Lung (tissue), 13 donors: ENCODE data around the gene NFE2L1. TPM values are rescaled to one million over a fixed set of nuclear protein-coding genes. Genes with fewer than 3 reads are reported as not detected.

Experiments used
- ATAC-seq: fragments of 200-7000 bp; cut with Tn5 transposase; one replicate; pipeline ENCODE4 v1.9.1; 2020; ENCODE audit warnings: moderate number of reproducible peaks; ENCODE audit not compliant: insufficient read depth, low FRiP score
- DNase-seq, 3 donors: peaks; one replicate each; pipeline ENCODE4 v3.0.0-alpha.2; 2013 to 2017
- H3K27ac ChIP-seq, 2 donors: one replicate each; pipeline ENCODE4 v1.5.1; 2013; ENCODE audit warnings: mild to moderate bottlenecking in 2 of 2, moderate library complexity in 2 of 2, control low read depth in 1 of 2, inconsistent platforms in 1 of 2, low read depth in 1 of 2, low read length in 1 of 2
- H3K27me3 ChIP-seq, 3 donors: one replicate each; pipeline ENCODE4 v1.5.1; 2013; ENCODE audit warnings: low read length in 2 of 3; ENCODE audit not compliant: control insufficient read depth in 3 of 3, insufficient read depth in 3 of 3
- H3K36me3 ChIP-seq, 4 donors: one replicate each; pipeline ENCODE4 v1.5.1; 2013; ENCODE audit warnings: low read length in 4 of 4, mild to moderate bottlenecking in 1 of 4, moderate library complexity in 1 of 4; ENCODE audit not compliant: control insufficient read depth in 4 of 4, insufficient read depth in 4 of 4
- H3K4me1 ChIP-seq, 5 donors: one replicate each; pipeline ENCODE4 v1.5.1; 2013; ENCODE audit warnings: low read length in 5 of 5, mild to moderate bottlenecking in 2 of 5, moderate library complexity in 1 of 5; ENCODE audit not compliant: control insufficient read depth in 5 of 5, insufficient read depth in 5 of 5
- H3K4me3 ChIP-seq: one replicate; pipeline ENCODE4 v1.5.1; 2013; ENCODE audit warnings: mild to moderate bottlenecking, control low read depth, moderate library complexity
- H3K9ac ChIP-seq, 2 donors: one replicate each; pipeline ENCODE4 v1.5.1; 2013; ENCODE audit warnings: low read length in 2 of 2, control low read depth in 1 of 2; ENCODE audit not compliant: insufficient read depth in 1 of 2
- H3K9me3 ChIP-seq, 4 donors: one replicate each; pipeline ENCODE4 v1.5.1; 2013; ENCODE audit warnings: low read length in 3 of 4, mild to moderate bottlenecking in 1 of 4, moderate library complexity in 1 of 4; ENCODE audit not compliant: control insufficient read depth in 4 of 4, insufficient read depth in 3 of 4
- WGBS, 2 donors: extraction: QIAGEN DNeasy Blood & Tissue Kit; methylation state at CpG; one replicate each; pipeline ENCODE4 v1.1.7; 2013; 5-methylcytosine and 5-hydroxymethylcytosine counted together
- polyA plus RNA-seq, 2 donors: library from polyadenylated mRNA; stranded (reverse); fragments of 200-250 nt; gene quantifications; one replicate each; pipeline ENCODE4 v1.2.1, GENCODE V29; 2013
- small RNA-seq: library from RNA; depleted of rRNA; stranded (forward); fragments of <200 nt; gene quantifications from one replicate; pipeline ENCODE3, GENCODE V24; 2014; ENCODE audit warnings: low replicate concordance
- total RNA-seq, 2 donors: library from RNA; depleted of rRNA in 1 of 2; stranded (reverse); fragments of >200 nt in 1 of 2; gene quantifications; one replicate each; pipeline ENCODE4 v1.2.1, GENCODE V29; 2014 to 2021
- TF ChIP-seq, protein P1 (sequence below): IDR thresholded peaks from 2 replicates; pipeline ENCODE4 v1.5.1; 2012; ENCODE audit warnings: mild to moderate bottlenecking; ENCODE audit errors: control extremely low read depth, extremely low read depth
- donor health status: control.
- donor health status: control.
- donor health status: Bipolar disorder and iron deficiency.
- donor health status: healthy.
- donor health status: DM: yes; HTN: yes; CAD: no.

NFE2L1 gene
- total and polyA plus RNA-seq, 4 donors, result 68.8 to 135 (median 87.1) TPM

DNA sequence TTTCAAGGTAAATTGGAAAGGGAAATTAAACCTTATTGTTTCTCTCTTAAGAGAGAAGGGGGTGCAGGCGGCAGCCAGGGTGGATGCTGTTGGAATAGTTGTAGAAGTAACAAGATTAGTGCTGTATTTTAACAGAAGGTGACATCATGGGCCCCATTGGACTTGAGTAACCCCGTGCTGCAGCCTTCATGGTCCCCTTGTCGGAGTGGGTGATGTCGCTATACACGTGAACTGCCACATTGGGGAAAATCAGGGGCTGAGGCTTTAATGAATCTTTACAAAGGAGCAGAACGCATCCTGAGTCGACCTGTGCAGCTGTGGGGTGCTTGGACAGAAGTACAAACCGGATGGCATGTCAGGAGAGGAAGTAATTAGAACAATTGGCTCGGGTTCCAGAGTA, 62.6 kb downstream of the NFE2L1 start:
- H3K9me3 ChIP-seq, result no peaks in the 10 kb centered on the region
- H3K27ac ChIP-seq, result no peak overlapping the region
- no peak overlapping the region for H3K4me3 ChIP-seq
- H3K36me3 ChIP-seq, result peaks cover 3 to 14% (median 6%) of the 10 kb centered on the region in 4 donors
- peaks cover 0 to 8% (median 4%) of the 10 kb centered on the region in 5 donors for H3K4me1 ChIP-seq
- no peak overlapping the region for H3K9ac ChIP-seq
- DNase-seq (no peak), ATAC-seq (no peak)
- no peaks in the 10 kb centered on the region for H3K27me3 ChIP-seq
- 71 to 73% methylated on average over 9 of the region's 9 CpGs for WGBS, 2 donors
- TF ChIP-seq, protein P1, sequence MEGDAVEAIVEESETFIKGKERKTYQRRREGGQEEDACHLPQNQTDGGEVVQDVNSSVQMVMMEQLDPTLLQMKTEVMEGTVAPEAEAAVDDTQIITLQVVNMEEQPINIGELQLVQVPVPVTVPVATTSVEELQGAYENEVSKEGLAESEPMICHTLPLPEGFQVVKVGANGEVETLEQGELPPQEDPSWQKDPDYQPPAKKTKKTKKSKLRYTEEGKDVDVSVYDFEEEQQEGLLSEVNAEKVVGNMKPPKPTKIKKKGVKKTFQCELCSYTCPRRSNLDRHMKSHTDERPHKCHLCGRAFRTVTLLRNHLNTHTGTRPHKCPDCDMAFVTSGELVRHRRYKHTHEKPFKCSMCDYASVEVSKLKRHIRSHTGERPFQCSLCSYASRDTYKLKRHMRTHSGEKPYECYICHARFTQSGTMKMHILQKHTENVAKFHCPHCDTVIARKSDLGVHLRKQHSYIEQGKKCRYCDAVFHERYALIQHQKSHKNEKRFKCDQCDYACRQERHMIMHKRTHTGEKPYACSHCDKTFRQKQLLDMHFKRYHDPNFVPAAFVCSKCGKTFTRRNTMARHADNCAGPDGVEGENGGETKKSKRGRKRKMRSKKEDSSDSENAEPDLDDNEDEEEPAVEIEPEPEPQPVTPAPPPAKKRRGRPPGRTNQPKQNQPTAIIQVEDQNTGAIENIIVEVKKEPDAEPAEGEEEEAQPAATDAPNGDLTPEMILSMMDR, result no peak

Small RNA genes within 50 kb of the gene (small RNA-seq; reads per million reads assigned to genes)
- gene AC004477.2 (not detected), gene MIR152 (169 reads per million, percentile 98 among the genes with 10 or more reads in this experiment), gene RNU6-1201P (not detected)

Other genes starting within 250 kb of the NFE2L1 start
- gene OSBPL7, start 226.6 kb upstream of the NFE2L1 start, total RNA-seq, result 10 to 100 TPM in 1 of 2 donors, 1 to 10 TPM in 1; 9.3 to 25.3 TPM
- gene OSBPL7, start 226.6 kb upstream of the NFE2L1 start, polyA plus RNA-seq, result 10 to 100 TPM in 1 of 2 donors, 1 to 10 TPM in 1; 7.6 to 12.7 TPM
- gene MRPL10, start 216.8 kb upstream of the NFE2L1 start, total RNA-seq, result 10 to 100 TPM; 18.4 to 32.9 TPM
- gene MRPL10, start 216.8 kb upstream of the NFE2L1 start, polyA plus RNA-seq, result 10 to 100 TPM; 27.6 to 38.3 TPM
- gene LRRC46, start 216.7 kb upstream of the NFE2L1 start, total RNA-seq, result 10 to 100 TPM in 1 of 2 donors, 1 to 10 TPM in 1; 9.6 to 25.3 TPM
- 10 to 100 TPM in 1 of 2 donors, 1 to 10 TPM in 1; 9.3 to 11.8 TPM for gene LRRC46, start 216.7 kb upstream of the NFE2L1 start, polyA plus RNA-seq
- gene SCRN2, start 207.1 kb upstream of the NFE2L1 start, total RNA-seq, result 10 to 100 TPM; 26.7 to 37.8 TPM
- gene SCRN2, start 207.1 kb upstream of the NFE2L1 start, polyA plus RNA-seq, result 10 to 100 TPM; 22.8 to 61.7 TPM
- gene SP6, start 197.2 kb upstream of the NFE2L1 start, total RNA-seq, result 1 to 10 TPM; 2.5 to 4.5 TPM
- gene SP6, start 197.2 kb upstream of the NFE2L1 start, polyA plus RNA-seq, result 1 to 10 TPM; 2.3 to 4.4 TPM
- gene SP2, start 152.1 kb upstream of the NFE2L1 start, total RNA-seq, result 10 to 100 TPM in 1 of 2 donors, 1 to 10 TPM in 1; 4.9 to 19.9 TPM
- 10 to 100 TPM in 1 of 2 donors, 1 to 10 TPM in 1; 5.8 to 16.4 TPM for gene SP2, start 152.1 kb upstream of the NFE2L1 start, polyA plus RNA-seq
- 10 to 100 TPM in 1 of 2 donors, 1 to 10 TPM in 1; 9.3 to 43.9 TPM for gene PNPO, start 106.8 kb upstream of the NFE2L1 start, total RNA-seq
- gene PNPO, start 106.8 kb upstream of the NFE2L1 start, polyA plus RNA-seq, result 10 to 100 TPM; 10.9 to 11.5 TPM
- gene PRR15L, start 90.5 kb upstream of the NFE2L1 start, total RNA-seq, result 10 to 100 TPM; 59.5 to 86.9 TPM
- gene PRR15L, start 90.5 kb upstream of the NFE2L1 start, polyA plus RNA-seq, result 10 to 100 TPM; 64.2 to 98.5 TPM
- gene CDK5RAP3, start 77.2 kb upstream of the NFE2L1 start, total RNA-seq, result 100 to 1,000 TPM; 129 to 167 TPM
- 100 to 1,000 TPM; 139 to 212 TPM for gene CDK5RAP3, start 77.2 kb upstream of the NFE2L1 start, polyA plus RNA-seq
- 10 to 100 TPM in 1 of 2 donors, 1 to 10 TPM in 1; 6.8 to 25.5 TPM for gene COPZ2, start 10.6 kb upstream of the NFE2L1 start, total RNA-seq
- 10 to 100 TPM in 1 of 2 donors, 1 to 10 TPM in 1; 6.2 to 16.4 TPM for gene COPZ2, start 10.6 kb upstream of the NFE2L1 start, polyA plus RNA-seq
- 10 to 100 TPM; 28.2 to 43.2 TPM for gene CBX1, start 53.1 kb downstream of the NFE2L1 start, total RNA-seq
- gene CBX1, start 53.1 kb downstream of the NFE2L1 start, polyA plus RNA-seq, result 10 to 100 TPM; 17.6 to 29.7 TPM
- 10 to 100 TPM; 11.4 to 24.8 TPM for gene SNX11, start 59.4 kb downstream of the NFE2L1 start, total RNA-seq
- gene SNX11, start 59.4 kb downstream of the NFE2L1 start, polyA plus RNA-seq, result 10 to 100 TPM; 13.5 to 31.0 TPM